GM21619 (cell line): ENCODE data around the gene FAM20C.

ENCODE experiments used
- ATAC-seq: cut with Tn5 transposase; IDR thresholded peaks from one replicate; pipeline ENCODE4 v1.9.1; 2021; ENCODE audit not compliant: unreplicated experiment

The FAM20C gene

DNA sequence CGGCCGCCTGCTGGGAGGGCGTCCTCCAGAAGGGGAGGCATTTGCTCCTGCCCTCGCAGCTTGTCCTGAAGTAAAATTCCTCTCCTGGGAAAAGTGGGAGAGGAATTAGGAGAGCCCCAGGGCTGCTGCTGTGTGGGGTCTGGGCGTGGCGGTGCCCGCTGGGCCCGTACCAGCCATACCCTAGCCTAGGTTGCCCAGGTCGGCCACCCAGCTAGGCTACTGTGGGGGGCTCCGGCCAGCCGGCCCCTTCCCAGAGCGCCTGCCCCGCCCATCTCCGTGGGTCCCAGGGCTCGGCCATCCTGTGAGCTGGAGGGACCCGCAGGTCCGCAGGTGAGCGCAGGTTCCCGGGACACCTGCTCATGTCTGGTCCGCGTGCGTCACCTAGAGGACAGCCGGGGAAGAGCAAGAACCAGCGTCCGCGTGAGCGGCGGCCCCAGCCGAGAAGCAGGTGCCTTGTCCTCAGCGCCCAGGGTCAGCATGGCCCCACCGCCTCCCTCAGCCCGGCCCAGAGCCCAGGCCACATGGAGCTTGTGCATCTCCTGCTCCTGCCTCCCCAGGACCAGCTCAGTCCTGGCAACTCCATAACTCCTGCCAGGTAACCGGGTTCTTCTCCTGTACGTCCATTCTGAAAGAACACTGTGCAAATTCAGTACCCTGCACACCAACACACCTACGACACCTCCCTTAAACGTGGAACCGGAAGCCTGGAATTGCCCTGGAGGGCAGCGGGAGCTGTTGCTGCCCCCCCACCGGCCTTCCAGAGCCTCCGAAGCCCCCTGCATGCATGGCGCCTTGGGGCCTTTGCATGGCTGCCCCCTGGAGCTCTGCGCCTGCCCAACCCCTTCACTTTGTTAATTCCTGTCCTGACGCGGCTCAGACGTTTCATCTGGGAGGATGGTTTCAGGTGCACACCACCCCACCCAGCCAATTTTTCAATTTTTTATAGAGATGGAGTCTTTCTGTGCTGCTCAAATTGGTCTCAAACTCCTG, 74.8 kb downstream of the FAM20C start:
- ATAC-seq: no peak

DNA sequence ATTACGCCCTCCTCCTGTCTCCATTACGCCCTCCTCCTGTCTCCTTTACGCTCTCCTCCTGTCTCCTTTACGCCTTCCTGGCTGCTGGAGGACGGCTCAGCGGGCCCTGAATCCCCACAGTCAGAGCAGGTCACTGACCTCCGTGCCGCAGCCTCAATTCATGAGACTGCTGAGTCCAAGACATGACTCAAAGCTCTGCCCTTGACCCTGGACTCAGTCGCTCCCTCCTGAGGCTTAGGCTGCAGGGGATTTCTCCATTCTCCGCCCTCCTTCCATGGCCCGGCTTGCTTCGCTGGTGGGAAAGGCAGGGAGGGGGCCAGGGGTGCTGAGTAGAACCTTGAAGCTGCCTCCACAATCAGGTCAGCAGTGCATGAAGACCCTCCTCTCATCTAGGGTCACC, 76.6 kb downstream of the FAM20C start:
- ATAC-seq: no peak

DNA sequence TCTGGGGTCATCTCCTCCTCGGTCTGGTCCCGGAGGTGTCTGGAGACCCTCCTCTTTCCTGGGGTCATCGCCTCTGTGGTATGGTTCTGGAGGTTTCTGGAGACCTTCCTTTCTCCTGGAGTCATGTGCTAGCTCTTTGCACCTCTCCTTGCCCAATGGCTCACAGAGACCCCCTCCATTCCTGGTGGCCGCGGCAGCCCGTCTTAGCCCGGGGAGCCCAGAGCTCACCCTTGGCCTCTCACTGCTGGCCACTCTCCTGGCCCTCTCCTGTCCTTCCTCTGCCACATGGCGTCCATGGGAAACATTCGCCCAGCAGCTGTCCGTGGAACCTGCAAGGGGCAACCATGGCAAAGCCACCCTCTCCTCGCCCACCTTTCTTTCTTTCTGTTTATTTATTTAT, 77.3 kb downstream of the FAM20C start:
- no peak for ATAC-seq

DNA sequence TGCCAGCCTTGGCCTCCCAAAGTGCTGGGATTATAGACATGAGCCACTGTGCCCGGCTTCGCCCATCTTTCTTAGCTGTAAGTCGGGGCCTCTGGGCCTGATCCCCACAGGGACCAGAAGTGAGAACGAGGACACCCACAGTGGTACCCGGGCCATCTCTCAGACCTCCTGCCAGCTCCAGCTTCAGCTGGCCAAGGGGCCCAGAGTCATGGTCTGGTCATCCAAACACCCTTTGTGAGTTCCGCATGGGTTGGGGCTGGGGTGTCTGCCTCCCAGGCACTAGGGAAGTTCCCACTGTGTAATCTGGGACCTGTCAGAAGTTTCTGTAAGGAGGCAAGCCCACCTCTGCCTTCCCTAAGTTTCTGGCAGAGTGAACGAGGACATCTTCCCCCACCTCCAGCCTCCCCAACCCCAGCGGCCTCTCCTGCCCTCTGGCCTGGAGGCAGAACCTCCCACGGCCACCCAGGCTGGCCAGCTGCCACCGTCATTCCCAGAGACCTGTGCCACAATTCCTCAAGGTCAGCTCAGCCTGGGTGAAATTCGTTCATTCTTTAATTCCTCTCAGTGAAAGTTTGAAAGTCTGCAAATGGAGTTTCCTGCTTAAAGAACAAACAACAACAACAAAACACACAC, 78.1 kb downstream of the FAM20C start:
- no peak for ATAC-seq

DNA sequence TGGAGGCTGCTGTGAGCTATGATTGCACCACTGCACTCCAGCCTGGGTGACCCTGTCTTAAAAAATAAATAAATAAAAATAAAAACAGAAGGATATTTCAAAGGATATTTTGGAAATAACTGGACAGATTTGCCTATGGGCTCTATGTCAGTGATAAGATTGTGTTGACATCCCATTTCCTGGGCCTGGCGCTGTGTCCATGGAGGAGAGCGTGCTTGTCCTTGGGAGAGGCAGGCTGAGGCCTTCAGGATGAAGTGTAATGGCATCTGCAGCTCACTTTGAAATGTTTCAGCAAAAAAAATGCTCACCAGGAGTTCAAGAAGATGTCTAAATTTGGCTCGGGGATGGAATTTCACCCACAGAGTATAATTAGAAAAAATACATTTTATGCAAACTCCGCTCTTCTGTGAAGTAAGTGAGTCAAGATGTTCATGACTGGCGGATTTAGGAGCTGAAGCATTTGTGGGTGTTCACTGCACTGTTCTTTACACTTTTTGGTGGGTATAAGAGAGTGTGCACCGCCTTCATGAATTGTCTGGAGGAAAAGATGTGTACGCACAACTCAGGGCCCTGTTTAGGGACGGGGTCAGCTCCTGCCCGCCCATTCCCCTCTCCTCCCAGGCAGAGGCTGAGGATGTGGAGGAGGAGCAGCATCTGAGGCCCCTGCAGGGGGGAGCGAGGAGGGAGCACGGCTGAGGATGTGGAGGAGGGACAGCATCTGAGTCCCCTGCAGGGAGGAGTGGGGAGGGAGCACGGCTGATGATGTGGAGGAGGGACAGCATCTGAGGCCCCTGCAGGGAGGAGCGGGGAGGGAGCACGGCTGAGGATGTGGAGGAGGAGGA, 79.1 kb downstream of the FAM20C start:
- ATAC-seq: no peak

DNA sequence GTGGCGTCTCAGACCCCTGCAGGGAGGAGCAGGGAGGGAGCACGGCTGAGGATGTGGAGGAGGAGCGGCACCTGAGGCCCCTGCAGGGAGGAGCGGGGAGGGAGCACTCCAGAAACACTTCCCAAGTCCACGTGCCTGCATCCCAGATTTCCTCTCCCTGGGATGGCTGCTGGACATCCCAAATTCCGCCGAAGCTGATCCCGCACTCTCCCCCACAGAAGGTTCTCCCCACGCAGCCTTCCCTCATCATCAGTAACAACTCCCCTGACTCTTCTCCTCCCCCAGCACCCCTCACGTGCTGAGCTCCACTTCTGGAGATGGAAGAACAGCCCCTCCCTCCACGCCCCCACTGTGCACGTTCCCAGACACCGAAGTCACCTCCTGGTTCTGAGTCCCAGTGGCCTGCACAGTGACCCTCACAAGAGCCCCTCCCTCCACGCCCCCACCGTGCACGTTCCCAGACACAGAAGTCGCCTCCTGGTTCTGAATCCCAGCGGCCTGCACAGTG, 79.8 kb downstream of the FAM20C start:
- ATAC-seq: no peak

DNA sequence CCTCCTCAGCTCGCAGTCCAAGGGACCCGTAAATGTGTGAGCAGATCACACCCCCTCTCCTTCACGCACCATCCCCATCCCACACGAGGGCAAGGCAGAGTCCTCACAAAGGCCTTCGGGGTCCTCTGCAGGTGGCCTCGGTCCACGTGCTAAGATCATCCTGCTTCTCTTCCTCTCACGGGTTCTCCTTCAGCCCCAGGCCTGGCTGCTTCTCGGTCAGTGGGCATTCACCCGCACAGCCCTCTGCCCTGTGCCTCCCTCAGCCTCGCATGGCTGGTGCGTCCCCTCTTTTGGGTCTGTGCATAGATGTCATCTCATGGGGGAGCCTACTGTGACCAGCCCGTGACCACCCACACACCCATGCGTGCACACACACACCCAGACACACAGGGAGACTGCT, 80.3 kb downstream of the FAM20C start:
- no peak for ATAC-seq

DNA sequence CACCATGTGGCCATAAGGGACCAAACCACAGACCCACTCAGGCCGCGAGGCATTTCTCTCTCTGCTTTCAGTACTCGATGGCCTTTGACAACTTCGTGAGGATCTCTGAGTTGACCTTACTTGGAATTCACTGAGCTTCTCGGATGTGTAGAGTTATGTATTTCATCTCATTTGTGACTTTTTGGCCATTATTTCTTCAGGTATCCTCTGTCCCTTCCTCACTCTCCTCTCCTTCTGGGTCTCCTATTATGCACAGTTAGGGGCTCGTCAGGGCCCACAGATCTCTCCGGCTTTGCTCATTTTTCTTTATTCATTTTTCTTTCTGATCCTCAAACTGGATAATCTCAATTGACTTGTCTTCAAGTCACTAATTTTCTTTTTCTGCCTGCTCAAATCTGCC, 81.0 kb downstream of the FAM20C start:
- ATAC-seq: no peak

DNA sequence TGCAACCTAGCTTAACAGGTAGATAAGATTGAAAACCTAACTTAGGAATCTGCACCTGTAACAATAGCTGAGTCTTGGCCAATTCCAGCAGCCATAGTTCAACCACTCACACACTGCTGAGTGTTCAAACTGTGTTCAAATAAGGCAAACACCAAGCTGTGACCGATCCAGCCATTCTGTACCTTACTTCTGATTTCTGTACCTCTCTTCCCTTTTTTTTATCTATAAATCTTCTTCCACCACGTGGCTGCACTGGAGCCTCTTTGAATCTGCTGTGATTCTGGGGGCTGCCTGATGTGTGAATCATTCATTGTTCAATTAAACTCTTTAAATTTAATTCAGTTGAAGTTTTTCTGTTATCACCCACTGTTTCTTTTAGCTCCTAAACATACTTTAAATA, 81.9 kb downstream of the FAM20C start:
- ATAC-seq: no peak

DNA sequence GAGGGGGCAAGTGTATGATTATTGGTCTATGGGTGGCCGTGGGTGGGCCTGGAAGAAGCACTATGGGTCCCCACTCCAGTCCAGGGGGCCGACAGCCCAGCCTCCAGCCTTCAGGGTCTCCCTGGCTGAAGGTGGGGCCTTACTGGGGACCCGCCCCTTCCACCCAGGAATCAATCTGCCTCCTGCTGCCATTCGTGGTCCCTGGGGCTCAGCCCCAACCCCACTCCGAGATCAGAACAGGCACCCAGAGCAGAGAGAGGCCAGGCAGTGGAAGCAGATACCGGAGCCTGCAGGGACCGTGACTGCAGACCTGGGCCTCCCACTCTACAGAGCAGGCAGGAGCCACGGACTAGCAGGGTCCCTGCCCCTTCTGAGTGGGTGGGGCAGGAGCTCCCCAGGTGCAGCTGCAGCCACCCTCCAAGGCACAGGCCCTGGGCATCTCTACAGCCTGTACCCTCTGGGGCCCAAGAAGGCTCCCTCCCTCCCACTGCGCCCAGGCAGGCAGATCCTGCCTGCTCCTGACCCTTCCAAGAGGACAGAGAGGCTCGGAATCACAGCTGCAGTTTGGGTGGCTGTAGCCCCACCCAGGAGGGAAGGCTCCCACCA, 84.0 kb downstream of the FAM20C start:
- no peak for ATAC-seq

DNA sequence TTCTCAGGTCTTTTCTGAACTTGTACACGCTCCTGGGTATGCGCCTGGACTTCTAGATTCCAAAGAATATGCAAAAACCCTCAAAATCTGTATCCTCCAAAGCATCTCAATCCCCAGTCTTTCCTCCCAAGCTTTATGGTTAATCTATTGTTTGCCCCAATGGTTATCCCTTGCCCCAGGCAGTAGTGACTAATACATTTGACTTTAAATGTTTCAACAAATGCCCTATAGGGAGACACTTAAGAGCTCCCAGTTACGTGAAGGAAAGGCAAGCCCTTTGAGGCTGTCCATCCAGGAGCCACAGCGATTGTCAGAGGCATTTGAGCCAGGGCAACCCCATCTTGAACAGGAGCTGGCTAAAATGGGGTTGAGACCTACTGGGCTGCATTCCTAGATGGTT, 84.9 kb downstream of the FAM20C start:
- no peak for ATAC-seq

DNA sequence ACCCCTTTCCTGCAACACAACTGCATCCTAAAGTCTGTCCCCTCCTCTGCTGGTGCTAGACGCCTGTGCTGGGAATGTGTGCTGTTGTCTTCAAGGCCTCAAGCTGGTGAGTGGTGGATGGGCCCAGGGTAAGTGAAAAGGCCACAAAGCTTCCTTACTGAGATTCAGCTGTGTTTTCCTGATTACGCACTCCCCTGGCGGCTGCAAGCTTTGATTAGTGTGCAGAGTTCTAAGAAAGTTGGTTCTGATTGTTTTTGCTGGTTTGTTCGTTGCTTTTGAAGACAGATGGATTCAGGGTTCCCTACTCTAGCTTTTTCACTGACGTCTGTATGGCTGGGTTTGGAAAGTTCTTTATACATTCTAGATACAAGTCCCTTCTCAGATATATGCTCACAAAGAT, 85.7 kb downstream of the FAM20C start:
- ATAC-seq: no peak

DNA sequence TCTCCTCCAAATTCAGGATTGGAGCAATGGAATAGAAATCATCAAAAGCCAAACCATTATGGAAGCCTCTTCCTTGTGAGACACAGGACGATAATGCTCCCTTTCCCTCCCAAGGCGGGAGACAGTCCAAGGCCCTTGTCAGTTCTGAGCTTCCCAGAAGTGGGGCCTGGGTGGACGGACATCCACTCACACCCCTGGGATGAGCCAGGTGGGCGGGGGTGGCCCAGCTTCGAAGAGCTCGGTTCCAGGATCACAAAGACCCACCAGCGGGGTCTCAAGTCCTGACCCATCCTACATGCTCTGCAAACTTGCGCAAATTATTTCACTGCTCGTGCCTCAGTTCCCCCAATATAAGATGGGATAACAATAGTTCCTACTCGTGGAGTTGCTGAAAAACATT, 87.5 kb downstream of the FAM20C start:
- ATAC-seq: no peak

DNA sequence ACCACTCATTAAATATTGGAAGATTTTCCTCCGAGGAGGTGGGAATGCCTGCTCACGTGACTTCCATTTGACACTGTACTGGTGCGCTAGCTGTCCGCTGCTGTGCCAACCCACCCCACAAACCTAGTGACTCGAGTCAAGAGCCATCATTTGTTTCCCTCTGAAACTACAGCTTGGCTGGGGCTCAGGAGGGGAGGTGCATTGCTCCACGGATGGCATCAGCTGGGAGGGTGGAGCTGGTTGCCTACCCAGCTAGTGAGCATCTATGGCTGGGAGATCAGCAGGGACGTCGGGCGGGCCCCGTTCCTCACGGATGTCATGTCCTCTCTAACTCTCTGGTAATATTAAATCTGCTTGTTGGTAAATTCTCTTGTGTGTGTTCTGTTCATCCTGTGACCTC, 88.1 kb downstream of the FAM20C start:
- no peak for ATAC-seq

DNA sequence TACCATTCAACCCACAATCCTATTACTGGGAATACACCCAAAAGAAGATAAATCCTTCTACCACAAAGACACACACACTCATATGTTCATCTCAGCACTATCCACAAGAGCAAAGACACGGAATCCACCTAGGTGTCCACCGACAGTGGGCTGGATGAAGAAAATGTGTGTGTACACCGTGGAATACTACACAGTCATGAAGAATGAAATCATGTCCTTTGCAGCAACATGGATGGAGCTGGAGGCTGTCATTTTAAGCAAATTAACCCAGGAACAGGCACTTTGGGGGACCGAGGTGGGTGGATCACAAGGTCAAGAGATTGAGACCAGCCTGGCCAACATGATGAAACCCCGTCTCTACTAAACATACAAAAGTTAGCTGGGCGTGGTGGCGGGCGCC, 89.3 kb downstream of the FAM20C start:
- ATAC-seq: no peak

DNA sequence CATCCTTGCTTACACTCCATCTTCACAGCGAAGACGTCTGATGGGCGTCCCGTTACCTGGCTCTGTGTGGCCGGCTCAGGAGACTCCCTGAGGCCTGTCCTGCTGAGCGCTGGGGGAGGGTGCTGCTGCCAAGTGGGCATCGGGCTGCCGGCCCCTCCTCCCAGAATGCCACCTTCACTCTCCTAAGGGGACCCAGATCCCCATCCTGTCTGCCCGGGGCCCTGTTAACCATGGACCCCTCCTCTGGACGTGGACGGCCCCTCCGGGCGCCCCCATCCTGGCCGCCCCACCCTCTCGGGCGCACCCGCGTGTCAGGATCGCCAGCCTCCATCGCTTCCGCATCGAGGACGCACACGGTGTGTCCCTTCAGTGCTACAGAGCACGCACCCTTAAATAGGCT, 90.2 kb downstream of the FAM20C start:
- no peak for ATAC-seq

DNA sequence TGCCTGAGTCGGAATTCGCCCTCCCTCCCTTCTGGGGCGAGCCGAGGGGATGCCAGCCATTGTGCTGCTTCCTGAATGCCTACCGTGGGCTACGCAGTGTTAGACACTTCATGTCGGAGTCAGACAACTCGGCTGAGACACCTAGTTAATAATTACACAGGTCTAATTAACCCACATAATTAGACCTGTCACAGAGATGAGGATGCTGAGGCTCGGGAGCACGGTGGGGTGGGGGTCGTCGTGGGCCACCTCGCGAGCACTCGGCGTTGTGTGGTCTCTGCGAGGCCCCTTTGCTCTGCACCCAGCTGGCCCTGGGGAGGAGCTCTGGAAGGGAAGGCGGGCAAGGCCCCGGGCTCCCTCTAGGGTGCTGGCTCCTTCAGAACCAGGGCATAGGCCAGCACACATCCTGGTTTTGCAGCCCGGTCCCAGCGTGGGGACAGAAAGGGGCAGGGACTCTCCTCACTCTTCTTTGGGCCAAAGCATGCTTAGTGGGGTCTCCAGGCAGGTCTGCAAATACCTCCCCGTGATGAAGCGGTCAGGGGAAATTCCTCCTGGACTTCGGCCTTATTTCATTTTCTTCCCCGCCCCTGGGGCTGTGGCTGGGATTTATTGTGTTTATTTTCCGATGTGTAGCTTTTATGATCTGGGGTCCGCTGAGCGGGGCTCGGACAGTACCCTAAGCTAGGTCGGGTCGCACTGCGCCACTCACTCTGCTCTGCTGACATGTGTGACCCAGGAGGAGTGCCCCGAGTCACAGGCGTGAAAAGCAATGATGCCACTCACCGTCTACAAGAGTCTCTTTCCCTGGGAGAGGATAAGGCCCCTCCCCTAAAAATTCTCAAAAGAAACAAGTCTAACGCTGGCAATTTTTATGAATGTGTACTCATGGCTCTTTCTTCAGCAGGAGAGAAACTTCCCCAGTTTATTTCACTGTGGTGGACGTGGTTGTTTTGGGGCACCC, 92.7 kb downstream of the FAM20C start:
- no peak for ATAC-seq

DNA sequence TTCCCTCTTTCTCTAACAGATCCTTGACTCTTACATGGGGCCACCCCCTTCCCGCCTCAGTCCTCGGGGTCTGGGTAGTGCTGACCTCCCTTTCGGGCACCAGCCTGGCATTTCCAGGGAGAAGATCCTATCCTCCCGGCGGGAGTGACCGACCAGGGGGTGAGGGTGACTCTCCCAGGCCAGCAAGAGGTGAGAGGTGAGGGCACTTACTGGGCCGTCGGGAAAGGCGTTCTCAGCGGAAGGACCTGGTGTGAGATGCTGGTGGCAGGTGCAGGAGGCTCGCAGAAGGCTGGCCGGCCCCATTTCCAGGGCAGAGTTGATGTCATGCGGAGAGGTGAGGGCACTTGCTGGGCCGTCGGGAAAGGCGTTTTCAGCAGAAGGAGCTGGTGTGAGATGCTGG, 93.4 kb downstream of the FAM20C start:
- ATAC-seq: no peak

DNA sequence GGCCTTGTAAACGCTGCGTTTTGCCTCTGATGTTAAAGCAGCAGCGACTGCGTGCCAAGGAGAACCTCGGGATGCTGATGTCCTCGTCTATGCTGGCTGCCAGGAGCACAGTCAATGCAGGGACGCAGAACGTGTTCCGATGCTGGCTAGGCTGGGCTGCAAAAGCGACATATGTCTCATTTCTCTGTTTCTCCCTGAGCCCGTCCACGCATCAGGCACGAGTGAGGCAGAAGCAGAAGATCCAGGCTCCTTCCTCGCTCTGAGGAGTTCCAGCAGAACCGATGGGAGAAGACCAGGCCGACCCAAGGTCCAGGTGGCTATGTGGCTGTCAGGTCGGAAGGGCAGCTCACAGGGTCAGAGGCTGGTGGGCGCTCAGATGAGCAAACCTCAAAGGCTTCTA, 93.9 kb downstream of the FAM20C start:
- ATAC-seq: no peak

DNA sequence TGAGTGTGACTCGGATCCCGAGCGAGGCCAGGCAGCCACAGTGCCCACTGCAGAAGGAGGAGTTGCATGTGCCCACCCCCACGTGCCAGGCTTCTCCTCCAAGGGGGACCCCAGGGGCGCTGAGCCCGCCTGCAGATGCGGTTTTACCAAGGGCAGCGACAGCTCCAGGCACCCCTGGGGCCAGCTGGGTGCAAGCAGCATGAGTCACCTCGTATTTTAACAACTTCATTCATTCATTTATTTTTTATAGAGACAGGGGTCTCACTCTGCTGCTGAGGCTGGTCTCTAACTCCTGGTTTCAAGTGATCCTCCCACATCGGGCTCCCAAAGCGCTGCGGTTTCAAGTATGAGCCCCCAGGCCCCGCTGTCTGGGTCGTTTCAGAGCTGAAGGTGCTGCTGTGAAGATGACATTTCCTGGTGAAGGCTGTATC, 96.3 kb downstream of the FAM20C start:
- no peak for ATAC-seq
